GOT3 (cell line): Measurements from ENCODE around the gene RAD23B.

ENCODE experiments used
- DNase-seq: peaks from one replicate; lab custom pipeline; 2025; ENCODE audit warnings: mixed read lengths; lab: John Stamatoyannopoulos, UW

The RAD23B gene

GRCh38 chr9:107336718-107337360, 53.8 kb downstream of the RAD23B start:
- DNase-seq = no peak

- DNase-seq = no peak
Observed at GRCh38 chr9:107337676-107338590, 54.9 kb downstream of the RAD23B start.

- no peak for DNase-seq
Observed at GRCh38 chr9:107338911-107339659, 56.0 kb downstream of the RAD23B start.

DNA sequence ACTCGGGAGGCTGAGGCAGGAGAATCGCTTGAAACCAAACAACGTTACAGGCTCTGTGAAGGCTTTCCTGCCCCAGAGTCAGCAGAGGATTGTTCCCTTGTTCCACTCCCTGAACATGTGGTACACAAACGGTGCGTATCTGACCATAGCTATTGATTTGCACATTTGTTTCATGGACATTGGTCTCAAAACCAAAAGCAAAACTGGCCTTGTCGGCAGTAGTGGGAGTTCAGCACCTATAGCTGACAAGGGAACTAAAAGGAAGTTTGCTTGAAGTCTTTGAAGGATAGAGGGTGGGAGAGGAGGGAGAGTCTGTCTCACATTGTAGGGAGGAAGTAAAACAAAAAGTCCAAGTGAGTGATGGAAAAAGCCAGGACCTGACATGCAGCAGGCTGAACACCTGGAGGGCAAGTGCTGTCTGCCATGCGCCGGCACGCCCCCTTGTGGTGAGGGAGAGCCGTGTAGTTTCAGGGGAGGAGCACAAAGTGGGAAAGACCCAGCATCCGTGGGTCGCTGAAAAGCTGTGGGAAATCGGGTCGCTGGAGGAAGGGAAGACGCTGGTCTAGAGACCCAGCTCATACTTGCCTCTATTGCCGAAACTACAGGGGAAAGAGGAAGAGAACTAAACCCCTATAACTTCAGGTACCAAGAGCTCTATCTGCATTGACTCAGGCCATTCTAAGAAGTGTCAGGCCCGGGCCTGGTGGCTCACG, 58.0 kb downstream of the RAD23B start:
- peak; percentile 1 for DNase-seq

DNA sequence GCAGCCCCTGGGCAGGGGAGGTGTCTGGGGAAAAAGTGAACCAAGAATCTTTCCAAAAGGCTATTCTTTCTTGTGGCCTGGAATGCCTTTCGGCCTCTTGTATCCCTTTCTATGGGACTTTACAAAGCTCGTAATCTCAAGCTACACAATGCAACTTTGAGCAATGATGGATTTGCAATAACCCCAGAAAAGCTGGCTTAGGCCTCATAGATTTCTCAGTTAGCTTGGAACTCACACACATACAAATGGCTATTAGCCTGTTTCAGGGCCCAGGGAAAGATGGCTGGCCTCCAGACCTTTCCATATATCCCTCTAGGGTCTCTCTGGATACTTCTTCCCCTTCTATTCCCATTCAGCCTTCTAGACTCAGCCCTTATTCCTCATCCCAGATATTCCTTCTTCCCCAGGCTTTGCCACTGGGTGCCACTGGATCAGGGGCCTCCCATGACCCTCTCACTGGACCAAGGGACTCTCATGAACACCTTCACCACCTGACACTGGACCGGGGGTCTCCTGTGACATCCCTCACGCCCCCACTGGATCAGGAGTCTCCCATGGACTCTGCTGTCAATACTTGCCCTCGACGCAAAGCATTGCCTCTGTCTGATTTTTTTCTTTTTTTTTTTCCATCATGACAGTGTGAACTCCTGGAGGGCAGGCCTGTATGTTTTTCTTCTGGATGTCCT, 59.5 kb downstream of the RAD23B start:
- DNase-seq = no peak

GRCh38 chr9:107345327-107345726, 62.2 kb downstream of the RAD23B start:
- no peak for DNase-seq

GRCh38 chr9:107348836-107349235, 65.8 kb downstream of the RAD23B start:
- no peak for DNase-seq

GRCh38 chr9:107350443-107350842, 67.4 kb downstream of the RAD23B start:
- no peak for DNase-seq

DNA sequence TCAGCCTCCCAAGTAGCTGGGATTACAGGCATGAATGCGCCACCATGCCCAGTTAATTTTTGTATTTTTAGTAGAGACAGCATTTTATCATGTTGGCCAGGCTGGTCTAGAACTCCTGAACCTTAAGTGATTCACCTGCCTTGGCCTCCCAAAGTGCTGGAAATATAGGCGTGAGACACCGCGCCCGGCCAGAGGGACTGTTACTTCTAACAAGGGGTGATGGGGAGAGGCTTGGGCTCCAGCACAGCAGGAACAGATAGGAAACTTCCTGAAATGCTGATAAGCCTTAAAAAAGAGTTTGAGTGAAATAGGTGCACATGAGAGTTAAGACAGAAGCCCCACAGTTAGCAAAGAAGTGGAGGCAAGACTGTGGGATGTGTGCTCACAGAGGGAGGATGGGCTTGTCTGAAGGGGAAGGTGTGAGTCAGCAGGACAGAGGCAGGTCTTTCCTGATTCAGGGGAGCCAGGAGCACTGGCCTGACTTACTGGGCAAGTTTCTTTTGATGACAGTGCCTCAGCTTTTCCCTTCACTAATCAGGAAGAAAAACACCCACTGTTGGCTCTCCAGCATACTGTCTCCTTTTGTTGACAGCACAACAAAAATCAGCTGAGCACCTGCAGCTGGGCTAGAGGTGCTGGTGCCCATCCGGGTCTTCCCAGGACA, 68.4 kb downstream of the RAD23B start:
- DNase-seq = no peak

- DNase-seq = no peak
Observed at GRCh38 chr9:107355394-107355793, 72.3 kb downstream of the RAD23B start.

- no peak for DNase-seq
Observed at GRCh38 chr9:107358986-107359385, 75.9 kb downstream of the RAD23B start.

- DNase-seq = no peak
Observed at GRCh38 chr9:107360098-107360497, 77.0 kb downstream of the RAD23B start.

DNA sequence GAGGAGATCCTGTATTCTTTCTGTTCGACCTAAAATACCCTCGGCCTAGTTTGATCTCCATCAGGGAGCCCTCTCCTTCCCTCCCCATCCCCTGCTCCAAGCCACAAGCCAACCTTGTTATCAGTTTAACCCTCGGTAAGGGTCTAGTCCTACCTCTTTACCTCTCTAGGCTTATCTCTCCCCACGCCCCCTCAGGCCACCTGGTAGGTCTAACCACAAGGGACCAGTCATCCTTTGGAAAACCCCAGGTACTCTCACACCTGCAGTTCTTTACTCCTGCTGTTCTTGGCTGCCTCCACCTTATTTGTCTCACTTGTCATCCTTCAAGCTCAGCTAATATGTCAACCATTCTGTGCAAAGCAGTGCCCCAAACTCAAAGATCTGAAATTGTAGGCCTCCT, 78.7 kb downstream of the RAD23B start:
- DNase-seq = no peak

GRCh38 chr9:107363516-107364152, 80.6 kb downstream of the RAD23B start:
- no peak for DNase-seq

GRCh38 chr9:107367727-107368502, 84.8 kb downstream of the RAD23B start:
- DNase-seq = no peak

GRCh38 chr9:107368696-107369095, 85.6 kb downstream of the RAD23B start:
- no peak for DNase-seq

GRCh38 chr9:107373809-107374208, 90.7 kb downstream of the RAD23B start:
- DNase-seq = no peak

GRCh38 chr9:107375001-107375400, 91.9 kb downstream of the RAD23B start:
- no peak for DNase-seq

GRCh38 chr9:107375651-107376369, 92.7 kb downstream of the RAD23B start:
- DNase-seq = no peak
